ENCODE measurements around the gene UBE2G1. TPM values are rescaled to one million over a fixed set of nuclear protein-coding genes. Genes with fewer than 3 reads are reported as not detected.

The UBE2G1 gene
- polyA plus RNA-seq, 1 experiment: 51.5 TPM

- H3K27ac ChIP-seq (ENCODE audit: low read depth, low read length): no peak overlapping the region
- no peak for TF ChIP-seq CTCF (IDR thresholded peaks at IDR 0.05; ENCODE audit: low read depth, low read length)
- no peak overlapping the region for H3K4me3 ChIP-seq (ENCODE audit: low read depth, low read length)
- DNase-seq (ENCODE audit: low read depth, low spot score): no peak
- ChIA-PET CTCF (interaction anchor here (1.4 kb wide), 1 partner anchor 9 kb away, joined by 6 read pairs; no protein-coding TSS in a partner anchor), POLR2A (no interaction called here)
- H3K27me3 ChIP-seq (ENCODE audit: control insufficient read depth, insufficient read depth, low read length): no peaks in the 10 kb centered on the region
- no peaks in the 10 kb centered on the region for H3K9me3 ChIP-seq (ENCODE audit: control insufficient read depth, insufficient read depth, low read length)
Observed at GRCh38 chr17:4307179-4307930, 59.1 kb downstream of the UBE2G1 start.

GRCh38 chr17:4305224-4305623, 61.3 kb downstream of the UBE2G1 start:
- ChIA-PET CTCF (interaction anchor here (0.7 to 1.7 kb wide), 6 partner anchors 13 to 90 kb away, joined by 4 to 10 read pairs (median 6); no protein-coding TSS in a partner anchor), POLR2A (no interaction called here)
- DNase-seq (ENCODE audit: low read depth, low spot score): no peak
- no peaks in the 10 kb centered on the region for H3K9me3 ChIP-seq (ENCODE audit: control insufficient read depth, insufficient read depth, low read length)
- H3K4me3 ChIP-seq (ENCODE audit: low read depth, low read length): no peak overlapping the region
- no peaks in the 10 kb centered on the region for H3K27me3 ChIP-seq (ENCODE audit: control insufficient read depth, insufficient read depth, low read length)
- H3K27ac ChIP-seq (ENCODE audit: low read depth, low read length): no peak overlapping the region
- no peak for TF ChIP-seq CTCF (IDR thresholded peaks at IDR 0.05; ENCODE audit: low read depth, low read length)

GRCh38 chr17:4304417-4305027, 62.0 kb downstream of the UBE2G1 start:
- ChIA-PET POLR2A (no interaction called here), CTCF (interaction anchor here (0.7 to 1.7 kb wide), 11 partner anchors 9 to 89 kb away, joined by 3 to 10 read pairs (median 4); no protein-coding TSS in a partner anchor)
- H3K9me3 ChIP-seq (ENCODE audit: control insufficient read depth, insufficient read depth, low read length): no peaks in the 10 kb centered on the region
- no peak overlapping the region for H3K4me3 ChIP-seq (ENCODE audit: low read depth, low read length)
- peak; percentile 75 for TF ChIP-seq CTCF (IDR thresholded peaks at IDR 0.05; ENCODE audit: low read depth, low read length)
- H3K27me3 ChIP-seq (ENCODE audit: control insufficient read depth, insufficient read depth, low read length): no peaks in the 10 kb centered on the region
- no peak for DNase-seq (ENCODE audit: low read depth, low spot score)
- no peak overlapping the region for H3K27ac ChIP-seq (ENCODE audit: low read depth, low read length)

GRCh38 chr17:4301066-4301465, 65.4 kb downstream of the UBE2G1 start:
- no peak for DNase-seq (ENCODE audit: low read depth, low spot score)
- H3K4me3 ChIP-seq (ENCODE audit: low read depth, low read length): no peak overlapping the region

More at GRCh38 chr17:4301066-4301465, 65.4 kb downstream of the UBE2G1 start:
- no peaks in the 10 kb centered on the region for H3K27me3 ChIP-seq (ENCODE audit: control insufficient read depth, insufficient read depth, low read length)
- no peak overlapping the region for H3K27ac ChIP-seq (ENCODE audit: low read depth, low read length)
- no peaks in the 10 kb centered on the region for H3K9me3 ChIP-seq (ENCODE audit: control insufficient read depth, insufficient read depth, low read length)
- CTCF ChIA-PET: no interaction called here
- POLR2A ChIA-PET: interaction anchor here (0.6 kb wide), 1 partner anchor 29 kb away, joined by 3 read pairs; no protein-coding TSS in a partner anchor
- no peak for TF ChIP-seq CTCF (IDR thresholded peaks at IDR 0.05; ENCODE audit: low read depth, low read length)

Data from AG04450 (cell line).